Measurements from ENCODE around the gene KPNA4. TPM values are rescaled to one million over a fixed set of nuclear protein-coding genes. Genes with fewer than 3 reads are reported as not detected.

Gene KPNA4
- total RNA-seq, 1 experiment from 2014 or later = 76.7 TPM

DNA sequence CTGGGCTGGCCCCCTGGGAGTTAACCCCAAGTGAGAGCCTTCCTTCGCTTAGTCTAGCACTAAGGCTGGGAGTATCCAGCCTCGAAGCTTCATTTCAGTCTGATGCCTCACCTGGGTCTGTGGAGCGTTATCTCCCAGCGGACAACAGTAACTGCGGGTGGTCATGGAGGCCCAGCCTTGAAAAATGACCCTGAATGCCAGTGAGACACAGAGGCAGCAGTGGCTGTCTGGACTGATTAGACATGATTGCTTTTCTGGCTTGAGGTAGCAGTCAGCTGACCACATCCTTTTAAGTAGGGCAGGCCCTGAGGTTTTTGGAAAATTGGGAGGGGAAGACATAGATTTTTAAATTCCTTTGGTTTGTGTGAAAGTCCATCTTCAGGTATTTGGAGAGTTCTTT, 87.6 kb downstream of the KPNA4 start:
- Histone ChIP-seq H2BK120ac (ENCODE audit: low read depth, low read length, poor library complexity, severe bottlenecking) (no peak overlapping the region), H3K23me2 (ENCODE audit: insufficient read length, low read depth, low read length, poor library complexity, severe bottlenecking) (no peaks in the 10 kb centered on the region), H2AK5ac (ENCODE audit: insufficient read length, low read length) (no peak overlapping the region), H3K56ac (ENCODE audit: insufficient read length, low read depth, low read length) (no peak overlapping the region), H4K20me1 (ENCODE audit: control insufficient read depth, insufficient read depth, insufficient read length) (no peaks in the 10 kb centered on the region), H3K27me3 (ENCODE audit: insufficient read depth, low read length) (no peaks in the 10 kb centered on the region), H3K23ac (ENCODE audit: insufficient read length, low read depth, low read length) (no peak overlapping the region), H2AFZ (ENCODE audit: low read length) (no peak overlapping the region), H4K8ac (replicated peaks; ENCODE audit: insufficient read length, low read depth, low read length) (no peak overlapping the region), H4K91ac (ENCODE audit: insufficient read length, low read depth, low read length) (no peak overlapping the region), H3K27ac (ENCODE audit: insufficient read length, low read depth, low read length) (no peak overlapping the region), H3T11ph (ENCODE audit: low read length) (no peak overlapping the region), H4K5ac (ENCODE audit: insufficient read length, low read depth, low read length) (no peak overlapping the region), H3K18ac (ENCODE audit: insufficient read length, low read depth, low read length) (no peak overlapping the region), H2BK15ac (ENCODE audit: low read depth, low read length) (no peak overlapping the region), H3K4ac (ENCODE audit: low read depth, low read length) (no peak overlapping the region), H3K9ac (ENCODE audit: extremely low read depth, insufficient read length, low read length) (no peak overlapping the region), H3K79me1 (ENCODE audit: insufficient read depth, low read depth, low read length, poor library complexity, severe bottlenecking) (no peaks in the 10 kb centered on the region), H3K79me2 (ENCODE audit: insufficient read depth, low read length) (no peaks in the 10 kb centered on the region), H3K9me3 (ENCODE audit: control insufficient read depth, low read depth, low read length) (no peaks in the 10 kb centered on the region), H2BK5ac (ENCODE audit: insufficient read length, low read length) (no peak overlapping the region), H3K4me1 (ENCODE audit: insufficient read depth, low read length) (no peaks in the 10 kb centered on the region), H2BK12ac (ENCODE audit: insufficient read length, low read depth, low read length) (no peak overlapping the region), H3K4me2 (ENCODE audit: insufficient read depth, insufficient read length, low read length) (no peak overlapping the region), H2BK20ac (ENCODE audit: low read depth, low read length, poor library complexity, severe bottlenecking) (no peak overlapping the region), H3K14ac (ENCODE audit: insufficient read depth, low read length) (no peak overlapping the region)
- no peaks in the 10 kb centered on the region for H3K36me3 Mint-ChIP-seq (ENCODE audit: insufficient read depth in 1 of 3, low read depth in 3 of 3)
- TF ChIP-seq, protein P1, sequence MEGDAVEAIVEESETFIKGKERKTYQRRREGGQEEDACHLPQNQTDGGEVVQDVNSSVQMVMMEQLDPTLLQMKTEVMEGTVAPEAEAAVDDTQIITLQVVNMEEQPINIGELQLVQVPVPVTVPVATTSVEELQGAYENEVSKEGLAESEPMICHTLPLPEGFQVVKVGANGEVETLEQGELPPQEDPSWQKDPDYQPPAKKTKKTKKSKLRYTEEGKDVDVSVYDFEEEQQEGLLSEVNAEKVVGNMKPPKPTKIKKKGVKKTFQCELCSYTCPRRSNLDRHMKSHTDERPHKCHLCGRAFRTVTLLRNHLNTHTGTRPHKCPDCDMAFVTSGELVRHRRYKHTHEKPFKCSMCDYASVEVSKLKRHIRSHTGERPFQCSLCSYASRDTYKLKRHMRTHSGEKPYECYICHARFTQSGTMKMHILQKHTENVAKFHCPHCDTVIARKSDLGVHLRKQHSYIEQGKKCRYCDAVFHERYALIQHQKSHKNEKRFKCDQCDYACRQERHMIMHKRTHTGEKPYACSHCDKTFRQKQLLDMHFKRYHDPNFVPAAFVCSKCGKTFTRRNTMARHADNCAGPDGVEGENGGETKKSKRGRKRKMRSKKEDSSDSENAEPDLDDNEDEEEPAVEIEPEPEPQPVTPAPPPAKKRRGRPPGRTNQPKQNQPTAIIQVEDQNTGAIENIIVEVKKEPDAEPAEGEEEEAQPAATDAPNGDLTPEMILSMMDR (conservative IDR thresholded peaks at IDR 0.05) = no peak
- peaks cover 3% of the 10 kb centered on the region; the same call in 1 of the 2 replicates for H3K27me3 Mint-ChIP-seq (ENCODE audit: low read depth)
- H3K9me3 Mint-ChIP-seq = no peaks in the 10 kb centered on the region
- no peak for DNase-seq
- WGBS (ENCODE audit: extremely low coverage, insufficient read length, low lambda C conversion rate) = no CpG with 5 or more reads among the region's 5 CpGs
- H3K27ac Mint-ChIP-seq = no peak overlapping the region
- no peak overlapping the region for H3K4me3 Mint-ChIP-seq
- H3K4me1 Mint-ChIP-seq = no peaks in the 10 kb centered on the region
